ENCODE results near the gene GSK3B.
"Not testable (repeated sequence)": the region's sequence is repeated elsewhere in the genome, so short reads cannot be mapped to it uniquely, and the experiment has no call there.

The GSK3B gene

GRCh38 chr3:120022729-120023128 lies 71.5 kb downstream of the GSK3B start:
- Histone ChIP-seq H3K4me3 (ENCODE audit: control insufficient read depth in 1 of 7, extremely low read depth in 1 of 7, insufficient read depth in 4 of 7, low read depth in 2 of 7, low read length in 6 of 7) (no peak overlapping the region), H3K36me3 (ENCODE audit: control insufficient read depth in 4 of 4, insufficient read depth in 4 of 4, low read length in 3 of 4) (peaks cover 0 to 3% (median 0%) of the 10 kb centered on the region in 4 experiments), H3K27me3 (replicated peaks in 2 of 5; ENCODE audit: control insufficient read depth in 4 of 5, insufficient read depth in 5 of 5, low read length in 4 of 5) (no peaks in the 10 kb centered on the region), H3K9me3 (ENCODE audit: control extremely low read depth in 1 of 5, control insufficient read depth in 4 of 5, insufficient read depth in 2 of 5, low read depth in 1 of 5, low read length in 4 of 5) (peaks cover 0 to 2% (median 0%) of the 10 kb centered on the region in 5 experiments), H3K4me1 (ENCODE audit: control extremely low read depth in 1 of 4, control insufficient read depth in 4 of 4, insufficient read depth in 4 of 4, low read length in 3 of 4) (peaks cover 0 to 14% (median 10%) of the 10 kb centered on the region in 4 experiments), H3K27ac (ENCODE audit: insufficient read depth in 1 of 2, low read depth in 1 of 2, low read length in 2 of 2, poor library complexity in 1 of 2, severe bottlenecking in 2 of 2) (no peak overlapping the region)
- POLR2A ChIA-PET = no interaction called here
- CTCF ChIA-PET = no interaction called here
- WGBS (ENCODE audit: insufficient coverage) = 100% methylated on average over 1 of the region's 2 CpGs
- no peak for DNase-seq

- ChIA-PET CTCF (interaction anchor here (0.7 to 1.6 kb wide), 2 partner anchors 28 to 151 kb away, joined by 3 to 4 read pairs; no protein-coding TSS in a partner anchor), POLR2A (interaction anchor here (0.6 kb wide), 1 partner anchor 139 kb away, joined by 4 read pairs; no protein-coding TSS in a partner anchor)
- Histone ChIP-seq H3K9me3 (ENCODE audit: control extremely low read depth in 1 of 5, control insufficient read depth in 4 of 5, insufficient read depth in 2 of 5, low read depth in 1 of 5, low read length in 4 of 5) (peaks cover 0 to 2% (median 0%) of the 10 kb centered on the region in 5 experiments), H3K27me3 (replicated peaks in 2 of 5; ENCODE audit: control insufficient read depth in 4 of 5, insufficient read depth in 5 of 5, low read length in 4 of 5) (no peaks in the 10 kb centered on the region), H3K36me3 (ENCODE audit: control insufficient read depth in 4 of 4, insufficient read depth in 4 of 4, low read length in 3 of 4) (peaks cover 0 to 3% (median 0%) of the 10 kb centered on the region in 4 experiments), H3K4me3 (ENCODE audit: control insufficient read depth in 1 of 7, extremely low read depth in 1 of 7, insufficient read depth in 4 of 7, low read depth in 2 of 7, low read length in 6 of 7) (no peak overlapping the region), H3K27ac (ENCODE audit: insufficient read depth in 1 of 2, low read depth in 1 of 2, low read length in 2 of 2, poor library complexity in 1 of 2, severe bottlenecking in 2 of 2) (no peak overlapping the region), H3K4me1 (ENCODE audit: control extremely low read depth in 1 of 4, control insufficient read depth in 4 of 4, insufficient read depth in 4 of 4, low read length in 3 of 4) (peaks cover 0 to 14% (median 10%) of the 10 kb centered on the region in 4 experiments)
- DNase-seq = no peak
Measured at GRCh38 chr3:120021523-120021922, 72.7 kb downstream of the GSK3B start.

GRCh38 chr3:120018299-120018698 lies 75.9 kb downstream of the GSK3B start:
- Histone ChIP-seq H3K27me3 (replicated peaks in 2 of 5; ENCODE audit: control insufficient read depth in 4 of 5, insufficient read depth in 5 of 5, low read length in 4 of 5) (no peaks in the 10 kb centered on the region), H3K4me1 (ENCODE audit: control extremely low read depth in 1 of 4, control insufficient read depth in 4 of 4, insufficient read depth in 4 of 4, low read length in 3 of 4) (peaks cover 5 to 17% (median 11%) of the 10 kb centered on the region in 4 experiments), H3K36me3 (ENCODE audit: control insufficient read depth in 4 of 4, insufficient read depth in 4 of 4, low read length in 3 of 4) (no peaks in the 10 kb centered on the region), H3K9me3 (ENCODE audit: control extremely low read depth in 1 of 5, control insufficient read depth in 4 of 5, insufficient read depth in 2 of 5, low read depth in 1 of 5, low read length in 4 of 5) (no peaks in the 10 kb centered on the region), H3K27ac (ENCODE audit: insufficient read depth in 1 of 2, low read depth in 1 of 2, low read length in 2 of 2, poor library complexity in 1 of 2, severe bottlenecking in 2 of 2) (no peak overlapping the region), H3K4me3 (ENCODE audit: control insufficient read depth in 1 of 7, extremely low read depth in 1 of 7, insufficient read depth in 4 of 7, low read depth in 2 of 7, low read length in 6 of 7) (no peak overlapping the region)
- ChIA-PET POLR2A (no interaction called here), CTCF (no interaction called here)
- no peak for DNase-seq
- WGBS (ENCODE audit: insufficient coverage) = 100% methylated on average over 1 of the region's 3 CpGs

GRCh38 chr3:120017692-120018091 lies 76.6 kb downstream of the GSK3B start:
- 100% methylated on average over 1 of the region's 3 CpGs for WGBS (ENCODE audit: insufficient coverage)
- POLR2A ChIA-PET = no interaction called here
- Histone ChIP-seq H3K27ac (ENCODE audit: insufficient read depth in 1 of 2, low read depth in 1 of 2, low read length in 2 of 2, poor library complexity in 1 of 2, severe bottlenecking in 2 of 2) (no peak overlapping the region), H3K36me3 (ENCODE audit: control insufficient read depth in 4 of 4, insufficient read depth in 4 of 4, low read length in 3 of 4) (no peaks in the 10 kb centered on the region), H3K9me3 (ENCODE audit: control extremely low read depth in 1 of 5, control insufficient read depth in 4 of 5, insufficient read depth in 2 of 5, low read depth in 1 of 5, low read length in 4 of 5) (no peaks in the 10 kb centered on the region), H3K27me3 (replicated peaks in 2 of 5; ENCODE audit: control insufficient read depth in 4 of 5, insufficient read depth in 5 of 5, low read length in 4 of 5) (no peaks in the 10 kb centered on the region), H3K4me3 (ENCODE audit: control insufficient read depth in 1 of 7, extremely low read depth in 1 of 7, insufficient read depth in 4 of 7, low read depth in 2 of 7, low read length in 6 of 7) (no peak overlapping the region), H3K4me1 (ENCODE audit: control extremely low read depth in 1 of 4, control insufficient read depth in 4 of 4, insufficient read depth in 4 of 4, low read length in 3 of 4) (peaks cover 8 to 17% (median 11%) of the 10 kb centered on the region in 4 experiments)
- CTCF ChIA-PET = interaction anchor here (0.6 kb wide), 1 partner anchor 9 kb away, joined by 3 read pairs; no protein-coding TSS in a partner anchor
- DNase-seq = no peak

DNA sequence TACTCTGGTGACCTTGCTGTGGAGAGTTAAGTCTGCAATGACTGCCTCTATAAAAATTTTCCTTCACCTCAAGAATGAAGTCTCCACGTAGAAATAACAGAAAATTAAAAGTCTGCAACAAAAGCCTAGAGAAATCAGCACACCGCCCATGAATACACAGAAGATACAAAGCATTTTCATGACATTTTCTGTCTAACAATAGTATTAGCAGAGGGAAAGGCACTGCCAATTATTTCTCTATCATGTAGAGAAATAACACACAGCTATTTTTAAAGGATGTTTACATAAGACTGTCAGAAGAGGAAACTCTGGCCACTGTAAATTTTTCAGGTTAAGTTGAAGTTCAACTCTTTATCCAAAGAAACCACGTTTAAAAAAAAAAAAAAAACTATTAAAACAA lies 80.8 kb downstream of the GSK3B start:
- DNase-seq = no peak
- Histone ChIP-seq H3K4me1 (ENCODE audit: control extremely low read depth in 1 of 4, control insufficient read depth in 4 of 4, insufficient read depth in 4 of 4, low read length in 3 of 4) (peaks cover 4 to 8% (median 5%) of the 10 kb centered on the region in 4 experiments), H3K4me3 (ENCODE audit: control insufficient read depth in 1 of 7, extremely low read depth in 1 of 7, insufficient read depth in 4 of 7, low read depth in 2 of 7, low read length in 6 of 7) (no peak overlapping the region), H3K36me3 (ENCODE audit: control insufficient read depth in 4 of 4, insufficient read depth in 4 of 4, low read length in 3 of 4) (no peaks in the 10 kb centered on the region), H3K27ac (ENCODE audit: insufficient read depth in 1 of 2, low read depth in 1 of 2, low read length in 2 of 2, poor library complexity in 1 of 2, severe bottlenecking in 2 of 2) (no peak overlapping the region), H3K27me3 (replicated peaks in 2 of 5; ENCODE audit: control insufficient read depth in 4 of 5, insufficient read depth in 5 of 5, low read length in 4 of 5) (no peaks in the 10 kb centered on the region), H3K9me3 (ENCODE audit: control extremely low read depth in 1 of 5, control insufficient read depth in 4 of 5, insufficient read depth in 2 of 5, low read depth in 1 of 5, low read length in 4 of 5) (peaks cover 0 to 2% (median 0%) of the 10 kb centered on the region in 5 experiments)
- POLR2A ChIA-PET = no interaction called here
- WGBS (ENCODE audit: insufficient coverage) = no CpG with 5 or more reads among the region's 3 CpGs
- CTCF ChIA-PET = interaction anchor here (1.2 kb wide), 1 partner anchor 17 kb away, joined by 9 read pairs; no protein-coding TSS in a partner anchor

GRCh38 chr3:120005741-120006140 lies 88.5 kb downstream of the GSK3B start:
- DNase-seq; H3K4me3 ChIP-seq (ENCODE audit: control insufficient read depth in 1 of 7, extremely low read depth in 1 of 7, insufficient read depth in 4 of 7, low read depth in 2 of 7, low read length in 6 of 7); H3K4me1 ChIP-seq (ENCODE audit: control extremely low read depth in 1 of 4, control insufficient read depth in 4 of 4, insufficient read depth in 4 of 4, low read length in 3 of 4); CTCF ChIA-PET; H3K36me3 ChIP-seq (ENCODE audit: control insufficient read depth in 4 of 4, insufficient read depth in 4 of 4, low read length in 3 of 4); H3K27ac ChIP-seq (ENCODE audit: insufficient read depth in 1 of 2, low read depth in 1 of 2, low read length in 2 of 2, poor library complexity in 1 of 2, severe bottlenecking in 2 of 2); H3K9me3 ChIP-seq (ENCODE audit: control extremely low read depth in 1 of 5, control insufficient read depth in 4 of 5, insufficient read depth in 2 of 5, low read depth in 1 of 5, low read length in 4 of 5); POLR2A ChIA-PET; H3K27me3 ChIP-seq (replicated peaks in 2 of 5; ENCODE audit: control insufficient read depth in 4 of 5, insufficient read depth in 5 of 5, low read length in 4 of 5): not testable (repeated sequence)
- 100% methylated on average over 1 of the region's 3 CpGs for WGBS (ENCODE audit: insufficient coverage)

- DNase-seq; CTCF ChIA-PET; H3K4me3 ChIP-seq (ENCODE audit: control insufficient read depth in 1 of 7, extremely low read depth in 1 of 7, insufficient read depth in 4 of 7, low read depth in 2 of 7, low read length in 6 of 7); H3K27me3 ChIP-seq (replicated peaks in 2 of 5; ENCODE audit: control insufficient read depth in 4 of 5, insufficient read depth in 5 of 5, low read length in 4 of 5); H3K4me1 ChIP-seq (ENCODE audit: control extremely low read depth in 1 of 4, control insufficient read depth in 4 of 4, insufficient read depth in 4 of 4, low read length in 3 of 4); H3K9me3 ChIP-seq (ENCODE audit: control extremely low read depth in 1 of 5, control insufficient read depth in 4 of 5, insufficient read depth in 2 of 5, low read depth in 1 of 5, low read length in 4 of 5); H3K27ac ChIP-seq (ENCODE audit: insufficient read depth in 1 of 2, low read depth in 1 of 2, low read length in 2 of 2, poor library complexity in 1 of 2, severe bottlenecking in 2 of 2); POLR2A ChIA-PET: not testable (repeated sequence)
- WGBS (ENCODE audit: insufficient coverage) = 98% methylated on average over 7 of the region's 11 CpGs
- H3K36me3 ChIP-seq (ENCODE audit: control insufficient read depth in 4 of 4, insufficient read depth in 4 of 4, low read length in 3 of 4) = peaks cover 6 to 19% (median 11%) of the 10 kb centered on the region in 4 experiments
Measured at GRCh38 chr3:120004008-120004498, 90.2 kb downstream of the GSK3B start.
